ENCODE results near the gene ATP11C. TPM values are rescaled to one million over a fixed set of nuclear protein-coding genes. Genes with fewer than 3 reads are reported as not detected.

ATP11C gene
- total RNA-seq, 2 experiments from 2014 or later, result 11.8 TPM

GRCh38 chrX:139680356-139680755, 252.5 kb downstream of the ATP11C start:
- Mint-ChIP-seq H3K4me1 (ENCODE audit: low read depth) (no peaks in the 10 kb centered on the region), H3K27me3 (ENCODE audit: low read depth) (no peaks in the 10 kb centered on the region), H3K9me3 (ENCODE audit: insufficient read depth) (no peaks in the 10 kb centered on the region), H3K36me3 (ENCODE audit: low read depth) (no peaks in the 10 kb centered on the region), H3K4me3 (no peak overlapping the region), H3K27ac (no peak overlapping the region)
- POLR2A ChIA-PET, result no interaction called here
- no peak for ATAC-seq
- CTCF ChIA-PET, result no interaction called here
- DNase-seq, result no peak

Small RNA genes within 50 kb of the gene (microRNA-seq; reads per million reads assigned to microRNA genes)
- 166 reads per million, percentile 67 among the genes with 10 or more reads in this experiment for gene MIR505

Other genes starting within 250 kb of the ATP11C start
- under 1 TPM; 0.32 to 0.55 TPM for gene MCF2, start 224.9 kb downstream of the ATP11C start, total RNA-seq
- gene CXorf66, start 32.5 kb upstream of the ATP11C start, total RNA-seq, result not detected

Data from activated CD8-positive, alpha-beta T cell treated with anti-CD3 and anti-CD28 coated beads, Interleukin-2, amount 10 ng/mL, durations not matched to agents 7 days and 5 days (primary cell).